Tibial artery (tissue), 4 donors: Measurements from ENCODE around the gene FUZ.

Source experiments
- DNase-seq, 2 donors: peaks; one replicate each; pipeline ENCODE4 v3.0.0-alpha.2; 2019
- H3K27ac ChIP-seq, 2 donors: fragments of 200-600 bp; sonication (generic) in 1 of 2; 1 replicate in 1 of 2; 2 replicates in 1 of 2; pipeline ENCODE4 v1.5.1; 2018 to 2019; ENCODE audit warnings: mild to moderate bottlenecking in 1 of 2
- H3K27me3 ChIP-seq, 2 donors: fragments of 200-600 bp; sonication (generic) in 1 of 2; one replicate each; pipeline versions ENCODE4 v1.5.1 to v1.6.0; 2016 to 2019
- H3K36me3 ChIP-seq, 3 donors: fragments of 200-600 bp; sonication (generic) in 2 of 3; one replicate each; pipeline ENCODE4 v1.5.1; 2016 to 2019; ENCODE audit warnings: mild to moderate bottlenecking in 2 of 3
- H3K4me1 ChIP-seq, 4 donors: fragments of 200-600 bp; sonication (generic) in 2 of 4; 1 replicate in 3 of 4; 2 replicates in 1 of 4; pipeline ENCODE4 v1.5.1; 2016 to 2019
- H3K4me3 ChIP-seq, 2 donors: fragments of 200-600 bp; sonication (generic) in 1 of 2; 1 replicate in 1 of 2; 2 replicates in 1 of 2; pipeline ENCODE4 v1.5.1; 2018 to 2019; ENCODE audit warnings: mild to moderate bottlenecking in 2 of 2
- H3K9me3 ChIP-seq, 3 donors: fragments of 200-600 bp; sonication (generic) in 1 of 3; one replicate each; pipeline ENCODE4 v1.5.1; 2016 to 2019
- intact Hi-C: fragments of 100-400 bp; cut with DNase I; formaldehyde crosslinking; loops from one replicate; pipeline ENCODE4 v1.15.0; 2023; ENCODE audit warnings: low total_unique reads
- TF ChIP-seq, protein P1 (sequence below), 2 experiments: fragments of 200-600 bp in 1 of 2; fragments of 450-650 bp in 1 of 2; IDR thresholded peaks; one replicate each; pipeline ENCODE4 v1.5.1; 2017 to 2019; ENCODE audit warnings: antibody characterized with exemption in 2 of 2, mild to moderate bottlenecking in 1 of 2, moderate library complexity in 1 of 2

The FUZ gene

DNA sequence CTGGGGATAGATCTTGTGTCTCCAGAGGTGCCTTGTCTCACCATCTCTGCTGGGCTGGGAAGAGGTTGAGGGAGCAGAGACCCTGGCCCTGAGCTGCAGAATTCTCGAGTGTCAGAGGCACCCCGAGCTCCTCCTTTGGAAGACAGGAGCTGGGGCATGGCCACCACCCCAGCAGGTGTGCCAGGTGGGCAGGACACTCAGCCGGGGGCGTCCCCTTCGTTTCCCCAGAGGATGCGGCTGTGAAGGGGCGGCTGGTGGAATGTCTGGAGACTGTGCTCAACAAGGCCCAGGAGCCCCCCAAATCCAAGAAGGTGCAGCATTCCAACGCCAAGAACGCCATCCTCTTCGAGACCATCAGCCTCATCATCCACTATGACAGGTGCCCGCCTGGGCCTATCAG lies 14.5 kb downstream of the FUZ start:
- intact Hi-C loops: no loop called here
- peaks cover 0 to 17% (median 9%) of the 10 kb centered on the region in 4 donors for H3K4me1 ChIP-seq
- no peak for DNase-seq

DNA sequence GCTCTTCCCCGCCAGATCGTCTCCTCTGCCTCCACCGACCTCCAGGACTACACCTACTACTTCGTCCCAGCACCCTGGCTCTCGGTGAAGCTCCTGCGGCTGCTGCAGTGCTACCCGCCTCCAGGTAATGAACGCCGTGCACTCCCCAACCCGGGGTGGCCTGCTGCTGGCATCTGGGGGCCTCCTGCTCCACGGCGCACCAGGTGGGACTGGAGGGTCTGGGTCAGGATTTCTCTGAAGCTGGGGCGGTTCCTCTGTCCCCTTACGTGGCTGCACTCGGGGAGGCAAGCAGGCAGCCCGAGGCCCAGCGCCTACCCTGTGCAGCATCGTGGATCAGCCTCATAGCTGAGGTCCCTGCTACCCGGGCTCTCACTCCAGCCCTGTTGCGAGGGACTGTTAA lies 17.5 kb downstream of the FUZ start:
- intact Hi-C loops: no loop called here
- Histone ChIP-seq H3K4me1 (no peaks in the 10 kb centered on the region), H3K4me3 (no peak overlapping the region), H3K27ac (no peak overlapping the region), H3K9me3 (no peaks in the 10 kb centered on the region), H3K36me3 (peaks cover 71 to 100% (median 90%) of the 10 kb centered on the region in 3 donors), H3K27me3 (no peaks in the 10 kb centered on the region)
- DNase-seq: no peak
- TF ChIP-seq, protein P1, sequence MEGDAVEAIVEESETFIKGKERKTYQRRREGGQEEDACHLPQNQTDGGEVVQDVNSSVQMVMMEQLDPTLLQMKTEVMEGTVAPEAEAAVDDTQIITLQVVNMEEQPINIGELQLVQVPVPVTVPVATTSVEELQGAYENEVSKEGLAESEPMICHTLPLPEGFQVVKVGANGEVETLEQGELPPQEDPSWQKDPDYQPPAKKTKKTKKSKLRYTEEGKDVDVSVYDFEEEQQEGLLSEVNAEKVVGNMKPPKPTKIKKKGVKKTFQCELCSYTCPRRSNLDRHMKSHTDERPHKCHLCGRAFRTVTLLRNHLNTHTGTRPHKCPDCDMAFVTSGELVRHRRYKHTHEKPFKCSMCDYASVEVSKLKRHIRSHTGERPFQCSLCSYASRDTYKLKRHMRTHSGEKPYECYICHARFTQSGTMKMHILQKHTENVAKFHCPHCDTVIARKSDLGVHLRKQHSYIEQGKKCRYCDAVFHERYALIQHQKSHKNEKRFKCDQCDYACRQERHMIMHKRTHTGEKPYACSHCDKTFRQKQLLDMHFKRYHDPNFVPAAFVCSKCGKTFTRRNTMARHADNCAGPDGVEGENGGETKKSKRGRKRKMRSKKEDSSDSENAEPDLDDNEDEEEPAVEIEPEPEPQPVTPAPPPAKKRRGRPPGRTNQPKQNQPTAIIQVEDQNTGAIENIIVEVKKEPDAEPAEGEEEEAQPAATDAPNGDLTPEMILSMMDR (IDR thresholded peaks at IDR 0.05): no peak

More for the DNA sequence above, 14.5 kb downstream of the FUZ start:
- Histone ChIP-seq H3K36me3 (peaks cover 56 to 100% (median 80%) of the 10 kb centered on the region in 3 donors), H3K9me3 (no peaks in the 10 kb centered on the region), H3K27me3 (no peaks in the 10 kb centered on the region), H3K4me3 (no peak overlapping the region), H3K27ac (no peak overlapping the region)
- TF ChIP-seq, protein P1 (IDR thresholded peaks at IDR 0.05): no peak

- intact Hi-C loops: no loop called here
- DNase-seq: no peak
Observed at GRCh38 chr19:49793561-49793840, 19.6 kb downstream of the FUZ start.

DNA sequence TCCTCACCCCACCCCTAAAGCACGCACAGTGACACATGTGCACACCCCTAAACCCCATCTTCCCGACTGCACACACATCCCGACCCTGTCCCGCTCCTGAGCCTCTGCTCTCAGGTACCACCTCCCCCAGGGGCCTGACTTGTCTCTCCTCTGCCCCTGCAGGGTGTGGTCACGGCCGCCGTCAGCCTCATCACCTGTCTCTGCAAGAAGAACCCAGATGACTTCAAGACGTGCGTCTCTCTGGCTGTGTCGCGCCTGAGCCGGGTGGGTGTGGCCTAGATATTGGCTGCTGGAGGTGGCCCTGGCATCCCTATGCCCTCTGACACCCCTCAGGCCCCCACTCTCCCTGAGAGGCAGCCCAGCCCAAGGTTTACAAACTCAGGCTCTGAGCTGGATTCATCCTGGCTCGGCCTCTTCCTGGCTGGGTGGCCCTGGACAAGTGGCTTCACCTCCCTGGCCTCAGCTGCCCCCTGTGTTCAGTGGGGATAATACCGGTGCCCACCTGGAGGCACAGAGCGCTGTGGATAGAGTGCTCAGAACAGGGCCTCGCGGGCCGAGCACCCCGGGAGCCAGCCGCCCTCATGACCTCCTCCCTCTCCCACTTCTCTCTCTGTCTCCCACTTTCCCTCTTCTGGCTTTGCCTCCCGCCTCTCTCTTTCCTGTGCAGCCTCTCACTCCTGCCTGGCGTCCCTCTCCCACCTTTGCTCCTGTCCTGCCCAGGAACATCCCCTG lies 20.1 kb downstream of the FUZ start:
- peak in 1 of 2 donors; percentile 57 for DNase-seq
- Histone ChIP-seq H3K4me3 (no peak overlapping the region), H3K9me3 (no peaks in the 10 kb centered on the region), H3K27me3 (no peaks in the 10 kb centered on the region), H3K27ac (no peak overlapping the region), H3K36me3 (peaks cover 53 to 100% (median 87%) of the 10 kb centered on the region in 3 donors), H3K4me1 (no peaks in the 10 kb centered on the region)
- TF ChIP-seq, protein P1 (IDR thresholded peaks at IDR 0.05): no peak
- intact Hi-C loops: no loop called here

More at GRCh38 chr19:49793561-49793840, 19.6 kb downstream of the FUZ start:
- Histone ChIP-seq H3K4me3 (no peak overlapping the region), H3K27ac (no peak overlapping the region), H3K27me3 (no peaks in the 10 kb centered on the region), H3K36me3 (peaks cover 55 to 100% (median 87%) of the 10 kb centered on the region in 3 donors), H3K4me1 (no peaks in the 10 kb centered on the region), H3K9me3 (no peaks in the 10 kb centered on the region)
- TF ChIP-seq, protein P1 (IDR thresholded peaks at IDR 0.05): no peak

GRCh38 chr19:49791776-49792445 lies 21.2 kb downstream of the FUZ start:
- Histone ChIP-seq H3K36me3 (peaks cover 52 to 98% (median 83%) of the 10 kb centered on the region in 3 donors), H3K27ac (no peak overlapping the region)
- TF ChIP-seq, protein P1 (IDR thresholded peaks at IDR 0.05): no peak

More at GRCh38 chr19:49791776-49792445, 21.2 kb downstream of the FUZ start:
- no peak overlapping the region for H3K4me3 ChIP-seq
- no peaks in the 10 kb centered on the region for H3K4me1 ChIP-seq
- no peaks in the 10 kb centered on the region for H3K27me3 ChIP-seq
- no peak for DNase-seq
- intact Hi-C loops: no loop called here
- no peaks in the 10 kb centered on the region for H3K9me3 ChIP-seq
